ENCODE data around the gene ABCC1. TPM values are rescaled to one million over a fixed set of nuclear protein-coding genes. Genes with fewer than 3 reads are reported as not detected.

ABCC1 gene
- total RNA-seq, 1 donor from 2014 or later: 18.1 TPM

DNA sequence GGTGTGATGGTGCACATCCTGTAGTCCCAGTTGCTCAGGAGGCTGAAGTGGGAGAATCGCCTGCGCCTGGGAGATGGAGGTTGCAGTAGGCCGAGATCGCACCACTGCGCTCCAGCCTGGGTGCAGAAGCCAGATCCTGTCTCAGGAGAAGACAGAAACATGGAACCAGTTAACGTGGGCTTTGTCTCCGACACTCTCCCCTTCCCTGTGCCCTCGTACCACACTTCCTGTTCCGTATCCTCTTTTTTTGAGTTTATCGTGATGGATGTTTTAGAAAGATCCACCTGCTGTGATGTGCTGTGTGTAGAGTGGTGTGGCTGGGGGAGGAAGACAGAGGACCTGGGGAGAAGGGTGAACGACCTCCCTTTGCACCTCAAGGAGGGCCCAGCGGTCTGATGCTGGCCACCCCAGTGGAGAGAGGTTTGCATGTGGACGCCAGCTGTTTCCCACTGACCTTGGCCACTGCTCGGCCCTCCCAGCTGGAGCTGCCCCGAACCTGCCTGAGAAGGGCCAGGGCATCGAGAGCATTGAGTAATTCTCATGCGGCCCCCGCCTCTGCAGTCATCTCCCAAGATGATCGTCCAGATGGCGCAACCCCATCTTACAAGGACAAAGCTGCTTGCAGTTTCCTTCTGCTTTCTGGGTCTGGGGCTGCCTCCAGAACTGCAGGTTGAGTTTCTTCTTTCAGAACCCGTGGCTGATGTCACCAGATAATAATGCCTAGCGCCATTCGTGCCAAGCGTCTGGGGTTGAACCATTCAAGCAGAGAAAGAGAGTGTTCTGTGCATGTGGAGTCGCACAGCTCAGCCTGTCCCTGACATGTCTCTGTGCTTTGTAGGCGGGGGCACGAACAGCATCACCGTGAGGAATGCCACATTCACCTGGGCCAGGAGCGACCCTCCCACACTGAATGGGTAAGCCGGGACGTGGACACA lies 126.3 kb downstream of the ABCC1 start:
- TF ChIP-seq, protein P1, sequence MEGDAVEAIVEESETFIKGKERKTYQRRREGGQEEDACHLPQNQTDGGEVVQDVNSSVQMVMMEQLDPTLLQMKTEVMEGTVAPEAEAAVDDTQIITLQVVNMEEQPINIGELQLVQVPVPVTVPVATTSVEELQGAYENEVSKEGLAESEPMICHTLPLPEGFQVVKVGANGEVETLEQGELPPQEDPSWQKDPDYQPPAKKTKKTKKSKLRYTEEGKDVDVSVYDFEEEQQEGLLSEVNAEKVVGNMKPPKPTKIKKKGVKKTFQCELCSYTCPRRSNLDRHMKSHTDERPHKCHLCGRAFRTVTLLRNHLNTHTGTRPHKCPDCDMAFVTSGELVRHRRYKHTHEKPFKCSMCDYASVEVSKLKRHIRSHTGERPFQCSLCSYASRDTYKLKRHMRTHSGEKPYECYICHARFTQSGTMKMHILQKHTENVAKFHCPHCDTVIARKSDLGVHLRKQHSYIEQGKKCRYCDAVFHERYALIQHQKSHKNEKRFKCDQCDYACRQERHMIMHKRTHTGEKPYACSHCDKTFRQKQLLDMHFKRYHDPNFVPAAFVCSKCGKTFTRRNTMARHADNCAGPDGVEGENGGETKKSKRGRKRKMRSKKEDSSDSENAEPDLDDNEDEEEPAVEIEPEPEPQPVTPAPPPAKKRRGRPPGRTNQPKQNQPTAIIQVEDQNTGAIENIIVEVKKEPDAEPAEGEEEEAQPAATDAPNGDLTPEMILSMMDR (conservative IDR thresholded peaks at IDR 0.05; ENCODE audit: low read depth, low read length): no peak
- DNase-seq (ENCODE audit: low read depth): peak; percentile 31
- H3K4me3 ChIP-seq (ENCODE audit: low read depth, low read length): no peak overlapping the region

- TF ChIP-seq, protein P1 (conservative IDR thresholded peaks at IDR 0.05; ENCODE audit: low read depth, low read length): no peak
- H3K4me3 ChIP-seq (ENCODE audit: low read depth, low read length): no peak overlapping the region
- DNase-seq (ENCODE audit: low read depth): no peak
Observed at GRCh38 chr16:16076423-16076813, 127.0 kb downstream of the ABCC1 start.

DNA sequence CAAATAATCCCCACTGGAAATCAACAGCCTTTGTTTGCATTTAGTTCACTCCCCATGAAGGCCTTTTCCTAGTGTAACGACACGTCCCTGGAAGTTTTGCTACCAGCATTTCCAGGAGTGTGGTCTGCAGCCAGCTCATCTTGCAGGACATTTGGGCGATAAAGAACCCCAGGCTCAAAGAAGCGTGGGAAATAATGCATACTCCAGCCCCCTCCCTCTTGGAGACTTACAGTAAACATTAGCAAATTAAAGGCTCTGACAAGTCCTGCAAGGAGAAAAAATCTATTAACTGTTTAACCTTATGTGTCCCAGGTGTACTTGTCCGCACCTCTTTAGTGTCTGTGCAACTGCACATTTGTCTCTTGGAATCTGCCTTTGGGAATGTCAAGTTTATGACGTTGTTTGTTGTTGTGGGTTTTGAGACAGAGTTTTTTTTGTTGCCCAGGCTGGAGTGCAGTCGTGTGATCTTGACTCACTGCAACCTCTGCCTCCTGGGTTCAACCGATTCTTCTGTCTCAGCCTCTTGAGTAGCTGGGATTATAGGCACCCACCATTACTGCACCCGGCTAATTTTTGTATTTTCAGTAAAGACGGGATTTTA lies 131.1 kb downstream of the ABCC1 start:
- no peak overlapping the region for H3K4me3 ChIP-seq (ENCODE audit: low read depth, low read length)
- TF ChIP-seq, protein P1 (conservative IDR thresholded peaks at IDR 0.05; ENCODE audit: low read depth, low read length): no peak
- no peak for DNase-seq (ENCODE audit: low read depth)

DNA sequence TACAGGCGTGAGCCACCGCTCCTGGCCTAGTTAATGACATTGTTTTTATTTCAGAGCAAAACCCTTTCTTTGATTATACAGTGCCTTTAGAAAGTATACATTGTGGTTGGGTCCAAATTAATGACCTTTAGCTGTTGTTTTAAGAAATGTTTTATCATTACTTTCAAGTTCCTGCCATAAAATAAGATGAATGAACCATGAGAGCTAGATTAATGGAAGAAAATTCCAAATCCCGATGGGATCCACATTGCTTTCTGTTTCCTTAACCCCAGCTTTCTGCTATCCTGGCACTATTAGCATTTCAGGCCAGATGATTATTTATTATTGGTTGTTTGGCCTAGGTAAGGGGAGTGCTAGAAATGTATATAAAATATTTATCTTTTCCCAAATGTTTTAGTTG lies 131.7 kb downstream of the ABCC1 start:
- DNase-seq (ENCODE audit: low read depth): no peak
- TF ChIP-seq, protein P1 (conservative IDR thresholded peaks at IDR 0.05; ENCODE audit: low read depth, low read length): no peak

GRCh38 chr16:16082255-16082654 lies 132.8 kb downstream of the ABCC1 start:
- TF ChIP-seq, protein P1 (conservative IDR thresholded peaks at IDR 0.05; ENCODE audit: low read depth, low read length): no peak
- H3K4me3 ChIP-seq (ENCODE audit: low read depth, low read length): no peak overlapping the region
- no peak for DNase-seq (ENCODE audit: low read depth)

More for the DNA sequence above, 131.7 kb downstream of the ABCC1 start:
- no peak overlapping the region for H3K4me3 ChIP-seq (ENCODE audit: low read depth, low read length)

DNA sequence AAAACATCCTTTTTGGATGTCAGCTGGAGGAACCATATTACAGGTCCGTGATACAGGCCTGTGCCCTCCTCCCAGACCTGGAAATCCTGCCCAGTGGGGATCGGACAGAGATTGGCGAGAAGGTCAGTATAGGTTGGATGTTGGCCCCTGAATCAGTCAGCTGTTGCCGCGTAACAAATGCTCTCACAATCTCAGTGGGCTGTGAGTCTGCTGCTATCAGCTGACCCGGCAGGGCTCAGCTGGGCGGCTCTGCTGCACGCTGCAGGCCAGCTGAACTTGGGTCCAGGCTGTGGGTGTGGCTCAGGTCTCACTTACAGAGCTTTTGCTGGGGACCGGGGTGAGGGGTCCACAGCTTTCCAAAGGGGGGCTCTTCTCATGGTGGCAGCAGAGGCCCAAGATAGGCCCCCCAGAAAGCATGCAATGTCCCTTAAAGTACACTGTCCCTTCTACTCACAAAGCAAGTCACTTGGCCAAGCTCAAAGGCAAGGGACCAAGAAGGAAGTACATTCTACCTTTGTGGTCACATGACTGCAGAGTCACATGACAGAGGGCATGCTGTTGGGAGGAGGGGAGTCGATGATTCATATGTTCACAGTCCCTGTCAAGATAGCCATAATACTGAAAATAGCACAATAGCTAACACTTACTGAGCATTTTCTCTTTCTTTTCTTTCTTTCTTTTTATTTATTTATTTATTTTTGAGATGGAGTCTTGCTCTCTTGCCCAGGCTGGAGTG lies 134.2 kb downstream of the ABCC1 start:
- TF ChIP-seq, protein P1 (conservative IDR thresholded peaks at IDR 0.05; ENCODE audit: low read depth, low read length): no peak
- H3K4me3 ChIP-seq (ENCODE audit: low read depth, low read length): no peak overlapping the region
- no peak for DNase-seq (ENCODE audit: low read depth)

All from epithelial cell of proximal tubule (primary cell).